ENCODE data around the gene ZNF12.
A peak's percentile ranks its signal among the peaks of the same experiment; 100 is the strongest.
"Not testable (repeated sequence)": the region's sequence is repeated elsewhere in the genome, so short reads cannot be mapped to it uniquely, and the experiment has no call there.

ZNF12 gene

DNA sequence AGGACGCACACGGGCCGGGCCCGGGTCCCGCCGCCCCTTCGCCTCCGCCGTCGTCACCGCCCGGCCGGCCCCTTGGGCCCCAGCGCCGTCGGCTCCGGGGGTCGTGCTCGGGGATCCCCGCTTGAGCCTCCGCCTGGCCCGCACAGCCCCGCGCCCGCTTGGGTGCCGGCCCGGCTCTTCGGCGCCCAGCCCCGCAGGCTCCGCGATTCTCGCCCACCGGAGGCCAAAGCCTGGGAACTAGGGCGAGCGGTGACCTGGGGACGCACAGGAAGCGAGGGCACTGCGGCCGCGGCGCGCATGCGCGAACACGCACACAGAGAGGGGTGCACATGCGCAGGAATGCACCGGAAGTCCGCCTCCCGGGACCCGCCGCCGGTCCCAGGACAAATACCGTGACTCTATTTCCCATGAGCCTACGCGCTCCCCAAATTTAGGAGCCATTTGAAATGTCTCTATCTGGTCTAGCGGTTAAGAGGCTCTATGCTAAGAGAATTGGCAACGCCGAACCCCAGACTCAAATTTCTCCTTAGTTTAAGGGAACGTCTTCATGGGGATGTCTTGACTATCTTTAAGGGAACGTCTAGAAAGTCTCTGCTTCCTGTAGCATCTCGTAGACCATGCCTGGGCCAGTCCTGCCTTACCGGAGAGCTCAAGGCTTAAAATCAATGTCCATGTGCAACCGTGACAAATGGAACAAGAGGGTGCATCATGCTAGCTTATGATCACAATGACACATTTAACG, at the start of gene ZNF12:
ZNF12 (minus strand) TSS at position 282 of the 742 bp plus-strand sequence. CDS start 1,774 bp downstream, outside the sequence.
- no peaks in the 10 kb centered on the region for H3K27me3 Mint-ChIP-seq
- H3K36me3 Mint-ChIP-seq, result peaks cover 7% of the 10 kb centered on the region
- peaks cover 48% of the 10 kb centered on the region for H3K4me1 Mint-ChIP-seq
- peak within 1 kb of the TSS; percentile 81 for H3K4me3 Mint-ChIP-seq
- H3K9me3 Mint-ChIP-seq, result peaks cover 16% of the 10 kb centered on the region
- peak within 1 kb of the TSS; percentile 84 for H3K27ac Mint-ChIP-seq
- peak; percentile 96 for ATAC-seq

DNA sequence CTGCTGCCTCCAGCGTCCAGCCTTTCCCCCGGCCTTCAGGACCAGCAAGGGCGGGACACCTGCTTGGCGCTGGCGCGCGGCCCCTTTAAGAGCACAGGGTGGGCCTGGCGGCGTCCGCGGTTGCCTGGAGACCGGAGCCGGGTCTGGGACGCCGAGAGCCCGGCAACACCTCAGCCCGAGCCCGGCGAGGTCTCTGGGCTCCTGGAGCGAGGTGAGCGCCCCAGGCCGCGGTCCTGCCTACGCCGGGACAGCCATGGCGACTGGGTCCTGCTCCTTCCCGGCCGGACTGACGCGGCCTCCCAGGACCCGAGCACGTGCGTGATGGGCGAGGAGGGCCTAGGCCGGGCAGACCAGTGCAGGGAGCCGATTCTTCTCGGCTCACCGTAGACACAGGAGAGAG, 47.2 kb upstream of the ZNF12 start, which contains the start of gene RSPH10B2:
RSPH10B2 (plus strand) TSS at position 140 of the 400 bp plus-strand sequence. CDS start 3,575 bp downstream, outside the sequence.
- not testable (repeated sequence) for ATAC-seq, H3K9me3 Mint-ChIP-seq, H3K4me3 Mint-ChIP-seq, H3K4me1 Mint-ChIP-seq, H3K27ac Mint-ChIP-seq, H3K27me3 Mint-ChIP-seq, H3K36me3 Mint-ChIP-seq

DNA sequence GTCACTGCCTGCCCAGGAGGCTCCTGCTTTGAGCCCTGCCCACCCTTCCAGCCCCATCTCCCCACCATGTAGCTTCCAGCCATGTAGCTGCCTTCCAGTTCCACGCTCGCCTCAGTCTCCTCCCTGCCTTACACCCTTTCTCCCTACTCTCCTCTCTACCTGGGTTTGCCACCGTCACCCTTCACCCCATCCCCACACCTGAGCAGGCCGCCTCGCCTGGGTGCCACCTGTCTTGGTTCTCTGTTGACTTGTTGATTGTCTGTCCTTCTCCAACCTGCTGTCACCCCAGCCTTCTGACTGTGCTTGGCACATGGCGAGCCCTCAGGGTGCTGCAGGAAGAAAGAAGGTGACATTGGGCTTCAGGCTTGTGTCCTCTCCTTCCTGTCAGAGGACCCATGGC, 43.4 kb upstream of the ZNF12 start:
- ATAC-seq, H3K9me3 Mint-ChIP-seq, H3K27ac Mint-ChIP-seq, H3K36me3 Mint-ChIP-seq, H3K27me3 Mint-ChIP-seq, H3K4me3 Mint-ChIP-seq, H3K4me1 Mint-ChIP-seq: not testable (repeated sequence)

DNA sequence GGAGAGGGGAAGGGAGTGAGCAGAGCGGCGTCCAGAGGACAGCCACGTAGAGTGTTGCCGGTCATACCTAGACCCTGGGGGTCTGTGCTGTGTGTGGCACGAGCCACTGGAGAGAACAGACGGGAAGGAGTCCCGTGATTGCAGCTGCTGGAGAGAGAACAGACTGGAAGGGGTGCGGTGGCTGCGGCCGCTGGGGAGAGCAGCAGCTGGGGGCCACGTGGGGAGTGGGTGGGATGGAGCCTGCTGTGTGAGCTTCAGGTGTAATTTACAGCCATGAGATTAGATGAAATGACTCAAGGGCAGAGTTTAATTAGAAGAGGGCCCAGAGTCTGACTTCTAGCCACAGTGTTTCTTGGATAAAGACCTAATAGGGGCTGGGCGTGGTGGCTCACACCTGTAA, 42.6 kb upstream of the ZNF12 start:
- not testable (repeated sequence) for ATAC-seq

DNA sequence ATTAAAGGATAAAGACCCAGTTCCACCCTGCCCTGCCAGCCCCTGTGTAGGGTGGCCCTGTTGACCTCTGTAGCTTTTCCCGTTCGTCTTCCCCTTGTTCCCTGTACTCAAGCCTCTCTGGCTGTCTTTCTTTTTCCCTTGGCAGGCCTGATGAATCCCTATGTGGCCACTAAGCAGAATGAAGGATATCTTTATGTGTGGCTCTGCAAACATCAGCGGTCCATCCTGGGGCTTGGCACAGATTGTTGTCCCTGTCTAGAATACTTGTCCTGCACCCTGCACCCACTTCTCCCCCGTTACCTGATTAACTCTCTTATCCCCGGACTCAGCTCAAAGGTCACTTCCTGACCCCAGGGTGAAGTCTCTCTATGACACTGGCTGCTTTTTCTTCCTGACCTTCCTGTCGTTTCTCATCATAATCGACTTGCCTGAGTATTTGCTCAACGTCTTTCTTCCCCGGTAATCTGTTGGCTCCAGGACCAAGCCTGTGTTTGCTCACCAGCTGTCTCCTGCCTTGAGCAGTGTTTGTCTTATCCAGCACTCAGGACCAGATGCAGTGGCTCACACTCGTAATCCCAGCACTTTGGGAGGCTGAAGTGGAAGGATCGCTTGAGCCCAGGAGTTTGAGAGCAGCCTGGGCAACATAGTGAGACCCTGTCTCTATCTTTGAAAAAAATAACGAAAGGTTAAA, 37.8 kb upstream of the ZNF12 start:
- not testable (repeated sequence) for H3K4me3 Mint-ChIP-seq, H3K27ac Mint-ChIP-seq, H3K27me3 Mint-ChIP-seq

More for the DNA sequence above, 42.6 kb upstream of the ZNF12 start:
- not testable (repeated sequence) for H3K4me1 Mint-ChIP-seq, H3K27me3 Mint-ChIP-seq, H3K9me3 Mint-ChIP-seq, H3K4me3 Mint-ChIP-seq, H3K27ac Mint-ChIP-seq
- H3K36me3 Mint-ChIP-seq, result peaks cover 13% of the 10 kb centered on the region

DNA sequence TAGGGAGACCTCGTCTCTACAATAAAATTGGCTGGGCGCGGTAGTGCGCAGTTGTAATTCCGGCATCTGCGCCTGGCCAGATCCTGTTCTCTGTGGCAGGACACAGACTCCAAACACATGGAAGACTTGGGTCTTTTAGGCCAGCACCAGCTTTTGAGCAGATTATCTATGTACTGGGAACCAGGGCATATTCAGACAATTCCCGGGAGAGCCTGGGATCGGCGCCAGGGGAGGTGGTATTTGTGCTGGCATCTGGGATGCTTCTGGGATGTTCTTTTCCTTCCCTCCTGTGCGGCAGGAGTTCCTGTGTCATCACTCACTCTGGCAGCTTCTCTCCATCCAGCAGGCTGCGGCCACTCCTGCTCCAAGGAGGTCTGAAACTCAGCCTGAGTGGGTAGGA, 31.7 kb upstream of the ZNF12 start:
- H3K27me3 Mint-ChIP-seq, H3K27ac Mint-ChIP-seq, H3K4me3 Mint-ChIP-seq, H3K9me3 Mint-ChIP-seq, H3K4me1 Mint-ChIP-seq, ATAC-seq: not testable (repeated sequence)
- peaks cover 32% of the 10 kb centered on the region for H3K36me3 Mint-ChIP-seq

More for the DNA sequence above, 37.8 kb upstream of the ZNF12 start:
- H3K4me1 Mint-ChIP-seq, H3K36me3 Mint-ChIP-seq, H3K9me3 Mint-ChIP-seq, ATAC-seq: not testable (repeated sequence)

DNA sequence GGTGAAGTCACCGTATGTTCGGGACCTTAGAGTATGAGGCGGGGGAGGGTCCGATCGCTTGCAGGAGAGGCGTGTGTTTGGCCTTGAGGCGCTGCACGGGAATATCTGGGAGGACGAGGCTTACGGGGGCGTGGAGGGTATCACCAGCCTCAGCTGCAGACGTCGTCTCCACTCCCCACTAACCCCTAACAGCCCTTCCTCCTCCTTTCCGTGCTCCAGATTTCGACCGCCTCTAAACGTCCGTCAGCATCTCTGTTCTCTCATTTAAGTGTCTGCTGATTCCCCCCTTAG, 23.5 kb upstream of the ZNF12 start:
- peaks cover 26% of the 10 kb centered on the region for H3K4me1 Mint-ChIP-seq
- peaks cover 25% of the 10 kb centered on the region for H3K36me3 Mint-ChIP-seq
- no peak for ATAC-seq
- no peaks in the 10 kb centered on the region for H3K27me3 Mint-ChIP-seq
- no peaks in the 10 kb centered on the region for H3K9me3 Mint-ChIP-seq
- peak overlapping the region; percentile 84 for H3K27ac Mint-ChIP-seq
- H3K4me3 Mint-ChIP-seq, result peak overlapping the region; percentile 91

DNA sequence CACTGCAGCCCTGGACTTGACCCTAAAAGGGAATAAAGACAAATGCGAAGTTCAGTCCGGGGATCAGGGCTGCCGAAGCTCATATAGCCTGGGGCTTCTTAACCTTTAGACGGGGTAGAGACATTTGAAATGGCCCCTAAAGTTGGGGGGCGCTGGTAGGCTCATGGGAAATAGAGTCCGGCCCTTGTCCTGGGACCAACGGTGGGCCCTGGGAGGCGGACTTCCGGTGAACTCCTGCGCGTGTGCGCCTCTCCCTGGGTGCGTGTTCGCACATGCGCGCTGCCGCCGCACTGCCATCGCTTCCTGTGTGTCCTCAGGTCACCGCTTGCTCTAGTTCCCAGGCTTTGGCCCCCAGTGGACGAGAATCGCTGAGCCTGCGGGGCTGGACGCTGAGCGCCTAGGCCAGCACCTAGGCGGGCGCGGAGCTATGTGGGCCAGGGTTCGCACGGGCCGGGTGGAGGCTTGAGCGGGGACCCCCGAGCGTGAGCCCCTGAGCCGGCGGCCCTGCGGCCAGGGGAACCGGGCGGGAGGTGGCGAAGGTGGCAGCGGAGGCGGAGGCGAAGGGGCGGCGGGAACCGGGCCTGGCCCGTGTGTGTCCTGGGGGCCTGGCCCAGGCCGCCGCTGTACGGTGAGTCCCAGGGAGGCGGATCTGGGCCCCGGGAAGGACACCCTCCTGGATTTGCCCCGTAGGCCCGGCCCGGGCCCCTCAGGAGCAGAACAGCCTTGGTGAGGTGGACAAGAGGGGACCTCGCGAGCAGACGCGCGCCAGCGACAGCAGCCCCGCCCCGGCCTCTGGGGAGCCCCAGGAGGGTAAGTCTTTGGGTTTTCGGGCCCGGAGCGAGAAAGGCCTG, 23.0 kb upstream of the ZNF12 start:
- peak overlapping the region; percentile 91 for H3K4me3 Mint-ChIP-seq
- peak; percentile 98 for ATAC-seq
- H3K27me3 Mint-ChIP-seq, result no peaks in the 10 kb centered on the region
- H3K4me1 Mint-ChIP-seq, result peaks cover 32% of the 10 kb centered on the region
- no peaks in the 10 kb centered on the region for H3K9me3 Mint-ChIP-seq
- H3K27ac Mint-ChIP-seq, result peak overlapping the region; percentile 84
- peaks cover 20% of the 10 kb centered on the region for H3K36me3 Mint-ChIP-seq

DNA sequence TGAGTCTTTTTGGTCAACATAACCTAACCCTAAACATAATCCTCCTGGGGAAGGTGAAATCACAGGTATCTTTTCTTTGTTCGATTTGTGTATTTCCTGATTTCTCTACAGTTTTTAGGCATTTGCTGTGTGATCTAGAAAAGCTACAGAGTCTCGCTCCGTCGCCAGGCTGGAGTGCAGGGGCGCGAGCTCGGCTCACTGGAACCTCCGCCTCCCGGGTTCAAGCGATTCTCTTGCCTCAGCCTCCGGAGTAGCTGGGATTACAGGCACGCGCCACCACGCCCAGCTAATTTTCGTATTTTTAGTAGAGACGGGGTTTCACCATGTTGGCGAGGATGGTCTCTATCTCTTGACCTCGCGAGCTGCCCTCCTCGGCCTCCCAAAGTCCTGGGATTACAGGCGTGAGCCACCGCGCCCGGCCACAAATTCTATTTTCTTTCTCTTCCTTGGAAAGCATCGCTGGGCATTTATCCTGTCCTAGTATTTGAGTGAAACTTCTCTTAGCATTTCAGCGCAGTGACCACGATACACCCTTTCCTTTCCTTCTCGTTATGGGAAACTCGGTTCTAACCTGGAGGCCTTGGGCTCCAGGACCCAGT, 22.2 kb upstream of the ZNF12 start:
- not testable (repeated sequence) for ATAC-seq, H3K27me3 Mint-ChIP-seq, H3K9me3 Mint-ChIP-seq
- peak overlapping the region; percentile 84 for H3K27ac Mint-ChIP-seq
- H3K36me3 Mint-ChIP-seq, result peaks cover 13% of the 10 kb centered on the region
- peaks cover 33% of the 10 kb centered on the region for H3K4me1 Mint-ChIP-seq
- H3K4me3 Mint-ChIP-seq, result peak overlapping the region; percentile 91

DNA sequence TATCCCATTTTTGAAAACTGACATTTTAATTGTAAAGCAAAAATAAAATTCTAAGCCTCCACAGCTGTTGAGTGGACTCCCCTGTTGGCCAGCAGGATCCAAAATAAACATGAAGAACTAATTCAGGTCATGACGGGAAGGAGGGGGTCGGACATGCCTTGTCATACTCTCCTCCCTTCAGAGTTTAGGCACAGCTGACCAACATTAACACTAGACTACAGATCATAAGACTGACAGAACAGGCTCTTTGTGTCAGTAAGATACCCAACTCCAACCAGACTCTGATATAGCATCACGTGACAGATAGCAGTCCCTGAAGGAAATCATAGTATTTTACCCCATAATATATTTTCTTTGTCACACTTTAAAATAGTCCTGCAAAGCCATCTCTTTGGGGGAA, 20.9 kb upstream of the ZNF12 start:
- H3K36me3 Mint-ChIP-seq, result peaks cover 5% of the 10 kb centered on the region
- H3K27me3 Mint-ChIP-seq, result no peaks in the 10 kb centered on the region
- H3K27ac Mint-ChIP-seq, result no peak overlapping the region
- no peak for ATAC-seq
- no peak overlapping the region for H3K4me3 Mint-ChIP-seq
- H3K4me1 Mint-ChIP-seq, result peaks cover 33% of the 10 kb centered on the region
- no peaks in the 10 kb centered on the region for H3K9me3 Mint-ChIP-seq

DNA sequence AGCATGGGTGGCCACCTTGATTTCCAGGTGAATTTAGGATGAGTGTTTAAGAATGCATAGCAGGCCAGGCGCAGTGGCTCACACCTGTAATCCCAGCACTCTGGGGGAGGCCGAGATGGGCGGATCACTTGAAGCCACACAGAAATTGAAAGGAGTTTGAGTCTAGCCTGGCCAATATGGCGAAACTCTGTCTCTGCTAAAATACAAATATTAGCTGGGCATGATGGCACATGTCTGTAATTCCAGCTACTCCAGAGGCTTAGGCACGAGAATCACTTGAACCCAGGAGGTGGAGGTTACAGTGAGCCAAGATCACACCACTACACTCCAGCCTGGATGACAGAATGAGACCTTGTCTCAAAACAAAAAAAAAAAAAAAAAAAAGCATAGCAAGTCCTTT, 19.6 kb upstream of the ZNF12 start:
- peaks cover 33% of the 10 kb centered on the region for H3K4me1 Mint-ChIP-seq
- not testable (repeated sequence) for H3K27ac Mint-ChIP-seq, ATAC-seq, H3K9me3 Mint-ChIP-seq, H3K36me3 Mint-ChIP-seq, H3K27me3 Mint-ChIP-seq, H3K4me3 Mint-ChIP-seq

DNA sequence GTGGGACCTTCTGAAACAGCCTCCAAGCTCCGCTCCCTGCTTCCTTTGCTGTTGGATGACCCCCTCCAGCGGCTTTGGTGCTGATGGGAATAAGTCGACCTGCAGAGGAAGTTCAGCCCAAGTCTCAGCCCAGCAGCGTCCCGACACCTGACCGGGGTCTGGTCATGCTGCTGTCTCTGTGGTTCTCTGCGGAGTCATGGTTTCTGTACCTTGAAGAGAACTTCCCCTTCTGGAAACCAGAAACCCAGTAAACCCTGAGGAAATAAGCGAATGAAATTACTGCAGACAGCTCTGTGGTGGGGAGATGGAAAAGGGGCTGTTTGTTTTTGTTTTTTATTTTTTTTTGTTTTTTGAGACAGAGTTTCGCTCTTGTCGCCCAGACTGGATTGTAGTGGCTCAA, 18.3 kb upstream of the ZNF12 start:
- Mint-ChIP-seq H3K36me3 (no peaks in the 10 kb centered on the region), H3K9me3 (no peaks in the 10 kb centered on the region), H3K4me3 (peak overlapping the region; percentile 60), H3K27me3 (no peaks in the 10 kb centered on the region), H3K27ac (peak overlapping the region; percentile 50), H3K4me1 (peaks cover 26% of the 10 kb centered on the region)
- peak; percentile 76 for ATAC-seq

DNA sequence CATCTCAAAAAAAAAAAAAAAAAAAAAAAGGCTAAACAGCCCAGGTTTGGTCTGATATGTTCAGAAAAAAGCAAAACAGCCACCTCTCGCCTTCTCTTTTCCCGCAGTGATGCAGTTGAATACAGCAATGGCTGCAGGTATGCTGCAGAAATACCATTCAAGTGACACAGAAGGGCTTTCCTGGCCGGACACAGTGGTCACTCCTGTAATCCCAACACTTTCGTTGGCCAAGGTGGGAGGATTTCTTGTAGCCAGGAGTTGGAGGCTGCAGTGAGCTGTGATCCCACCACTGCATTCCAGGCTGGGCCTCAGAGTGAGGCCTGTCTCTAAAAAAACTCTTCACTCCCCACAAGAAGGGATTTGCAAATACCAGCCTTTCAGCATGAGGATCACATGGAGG, 17.6 kb upstream of the ZNF12 start:
- H3K27ac Mint-ChIP-seq, H3K36me3 Mint-ChIP-seq: not testable (repeated sequence)

DNA sequence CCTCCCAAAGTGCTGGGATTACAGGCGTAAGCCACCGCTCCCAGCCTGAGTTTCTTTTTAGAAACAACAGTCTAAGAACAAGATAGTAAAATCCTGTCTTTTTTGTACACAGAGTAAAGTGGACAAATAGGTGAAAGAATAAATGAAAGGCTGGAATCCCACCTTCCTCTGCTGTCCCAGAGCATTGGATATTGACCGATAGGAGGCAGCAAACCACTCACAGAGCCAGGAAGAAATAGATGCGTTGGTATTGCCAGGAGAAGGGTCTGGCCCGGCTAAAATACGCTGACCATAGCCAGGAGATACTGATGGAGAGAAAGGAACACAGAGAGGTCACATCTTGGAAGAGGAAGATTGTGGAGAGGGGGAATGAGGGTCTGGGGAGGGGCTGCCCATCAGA, 11.4 kb upstream of the ZNF12 start:
- H3K27ac Mint-ChIP-seq, result no peak overlapping the region

More for the DNA sequence above, 17.6 kb upstream of the ZNF12 start:
- ATAC-seq, H3K27me3 Mint-ChIP-seq, H3K4me3 Mint-ChIP-seq, H3K9me3 Mint-ChIP-seq: not testable (repeated sequence)
- H3K4me1 Mint-ChIP-seq, result peaks cover 23% of the 10 kb centered on the region

DNA sequence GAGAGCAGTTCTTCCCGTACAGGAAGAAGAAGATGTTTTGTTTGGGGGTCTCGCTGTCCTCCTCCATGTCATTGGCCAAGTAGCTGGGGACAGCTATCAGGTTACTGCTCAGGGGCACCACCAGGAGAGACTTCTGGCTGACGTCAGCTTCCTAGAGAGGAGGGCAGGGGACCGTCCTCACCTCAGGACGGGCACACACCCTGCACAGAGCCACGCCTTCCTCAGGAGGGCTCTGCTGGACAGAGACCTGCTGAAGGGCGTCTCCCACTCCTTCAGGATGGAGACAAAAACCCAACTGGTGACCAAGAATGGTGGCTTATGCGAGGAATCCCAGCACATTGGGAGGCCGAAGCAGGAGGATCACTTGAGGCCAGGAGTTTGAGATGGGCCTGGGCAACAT, 9.2 kb upstream of the ZNF12 start:
- H3K36me3 Mint-ChIP-seq, H3K27ac Mint-ChIP-seq, ATAC-seq, H3K9me3 Mint-ChIP-seq, H3K4me1 Mint-ChIP-seq, H3K4me3 Mint-ChIP-seq: not testable (repeated sequence)
- peaks cover 19% of the 10 kb centered on the region for H3K27me3 Mint-ChIP-seq

More for the DNA sequence above, 11.4 kb upstream of the ZNF12 start:
- Mint-ChIP-seq H3K9me3 (no peaks in the 10 kb centered on the region), H3K4me3 (no peak overlapping the region), H3K36me3 (no peaks in the 10 kb centered on the region), H3K27me3 (peaks cover 19% of the 10 kb centered on the region), H3K4me1 (peaks cover 6% of the 10 kb centered on the region)
- no peak for ATAC-seq

Measured in stimulated activated memory B cell treated with anti-CD40 and anti-IgM and Interleukin-4, amounts not matched to agents 10 μg/mL and 1 μg/mL and 100 μg/mL, for 72 hours (primary cell).